ENCODE measurements around the gene CRYBB1. TPM values are rescaled to one million over a fixed set of nuclear protein-coding genes. Genes with fewer than 3 reads are reported as not detected.

CRYBB1 gene
- total and polyA plus RNA-seq, 2 experiments from 2014 or later = 1.6 to 3.7 TPM

DNA sequence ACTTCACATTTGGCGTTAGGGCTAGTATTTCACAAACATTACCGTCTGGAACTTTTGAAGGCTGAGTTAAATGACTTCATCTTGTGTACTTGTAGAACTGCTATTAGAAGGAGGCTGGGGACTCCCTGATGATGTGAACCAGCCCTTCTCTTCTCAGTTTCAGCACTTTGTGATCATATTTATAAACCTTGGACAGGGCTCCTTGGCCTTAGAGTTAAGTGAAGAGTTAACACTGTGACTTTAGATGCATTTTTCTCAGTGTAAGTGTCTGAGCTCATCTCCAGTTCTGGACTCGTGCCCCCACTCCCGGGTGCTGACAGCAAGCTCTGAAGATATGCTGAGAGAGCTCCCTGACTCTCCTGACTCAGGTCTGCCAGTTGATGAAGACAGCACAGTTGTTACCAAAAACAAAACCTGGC is 48.0 kb upstream of the CRYBB1 start (continued):
- no peak for TF ChIP-seq CTCF (conservative IDR thresholded peaks at IDR 0.05; ENCODE audit: low read depth in 2 of 2)
- no peak for TF ChIP-seq ZNF114 (CRISPR knock-in tag; IDR thresholded peaks at IDR 0.05)
- TF ChIP-seq POLR2AphosphoS5 (IDR thresholded peaks at IDR 0.05; ENCODE audit: low read depth) = no peak
- TF ChIP-seq, protein P1, sequence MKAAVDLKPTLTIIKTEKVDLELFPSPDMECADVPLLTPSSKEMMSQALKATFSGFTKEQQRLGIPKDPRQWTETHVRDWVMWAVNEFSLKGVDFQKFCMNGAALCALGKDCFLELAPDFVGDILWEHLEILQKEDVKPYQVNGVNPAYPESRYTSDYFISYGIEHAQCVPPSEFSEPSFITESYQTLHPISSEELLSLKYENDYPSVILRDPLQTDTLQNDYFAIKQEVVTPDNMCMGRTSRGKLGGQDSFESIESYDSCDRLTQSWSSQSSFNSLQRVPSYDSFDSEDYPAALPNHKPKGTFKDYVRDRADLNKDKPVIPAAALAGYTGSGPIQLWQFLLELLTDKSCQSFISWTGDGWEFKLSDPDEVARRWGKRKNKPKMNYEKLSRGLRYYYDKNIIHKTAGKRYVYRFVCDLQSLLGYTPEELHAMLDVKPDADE (IDR thresholded peaks at IDR 0.05) = no peak

DNA sequence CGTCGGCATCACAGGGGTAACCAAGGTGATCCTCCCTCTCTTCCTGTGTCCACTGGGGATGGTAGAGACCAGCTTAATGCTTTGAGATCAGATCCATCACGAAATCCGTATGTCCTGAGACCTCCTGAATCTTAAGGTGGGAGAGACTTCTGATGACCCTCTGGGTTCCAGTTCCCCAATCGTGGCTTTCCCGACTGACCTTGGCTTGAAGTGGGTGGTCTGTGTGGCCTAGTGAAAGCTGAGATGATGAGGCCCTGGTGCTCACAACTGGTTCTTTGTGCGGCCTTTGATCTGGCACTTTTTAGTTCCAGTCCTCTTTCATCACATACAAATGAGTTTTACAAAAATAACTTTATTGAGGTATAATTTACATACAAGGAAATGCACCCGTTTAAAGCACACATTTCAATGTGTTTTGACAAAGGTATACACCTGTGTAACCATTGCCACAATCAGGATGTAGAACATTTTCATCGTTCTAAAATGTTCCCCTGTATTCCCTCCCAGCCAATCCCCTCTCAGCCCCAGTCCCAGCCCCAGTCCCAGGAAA is 45.6 kb upstream of the CRYBB1 start:
- Histone ChIP-seq H3F3A (replicated peaks; ENCODE audit: low read depth) (peaks cover 12% of the 10 kb centered on the region), H3K36me3 (ENCODE audit: insufficient read depth) (0 out of 2 replicates have a peak, but pooled peaks cover 16% of the 10 kb centered on the region), H3K4me3 (no peak overlapping the region), H3K9me2 (ENCODE audit: insufficient read depth) (no peaks in the 10 kb centered on the region), H3K4me1 (ENCODE audit: insufficient read depth) (peaks cover 26% of the 10 kb centered on the region), H4K20me1 (replicated peaks; ENCODE audit: insufficient read depth) (peaks cover 7% of the 10 kb centered on the region), H3K79me2 (replicated peaks; ENCODE audit: insufficient read depth) (peaks cover 43% of the 10 kb centered on the region), H3K4me2 (no peak overlapping the region), H3K27me3 (ENCODE audit: insufficient read depth) (no peaks in the 10 kb centered on the region), H3K27ac (ENCODE audit: low read depth) (no peak overlapping the region), H2AFZ (no peak overlapping the region)
- Mint-ChIP-seq H3K27ac (no peak overlapping the region), H3K4me3 (no peak overlapping the region), H3K9me3 (no peaks in the 10 kb centered on the region), H3K4me1 (peaks cover 43% of the 10 kb centered on the region), H3K27me3 (ENCODE audit: insufficient read depth, low read depth, poor library complexity) (peaks cover 10% of the 10 kb centered on the region), H3K36me3 (ENCODE audit: low read depth) (peaks cover 60% of the 10 kb centered on the region)
- ATAC-seq (no peak), DNase-seq (ENCODE audit: low spot score) (no peak)
- TF ChIP-seq POLR2AphosphoS5 (IDR thresholded peaks at IDR 0.05; ENCODE audit: low read depth) (no peak), EZH2 (IDR thresholded peaks at IDR 0.05; ENCODE audit: low read depth, unreplicated experiment) (no peak), ZNF114 (CRISPR knock-in tag; IDR thresholded peaks at IDR 0.05) (no peak), NANOG (IDR thresholded peaks at IDR 0.05; ENCODE audit: borderline replicate concordance) (no peak), CREB1 (CRISPR knock-in tag; IDR thresholded peaks at IDR 0.05; ENCODE audit: low read depth) (no peak), ZNF331 (CRISPR knock-in tag; IDR thresholded peaks at IDR 0.05; ENCODE audit: low read depth) (no peak), CTCF (conservative IDR thresholded peaks at IDR 0.05; ENCODE audit: low read depth in 2 of 2) (no peak), EZH2phosphoT487 (IDR thresholded peaks at IDR 0.05; ENCODE audit: unreplicated experiment) (no peak), STAT1 (IDR thresholded peaks at IDR 0.05; ENCODE audit: unreplicated experiment) (no peak), REST (IDR thresholded peaks at IDR 0.05; ENCODE audit: unreplicated experiment) (no peak), JUNB (IDR thresholded peaks at IDR 0.05; ENCODE audit: unreplicated experiment) (no peak)
- TF ChIP-seq, protein P1 (IDR thresholded peaks at IDR 0.05) = no peak
